K562 (cell line): ENCODE measurements around the gene PTPRG. TPM values are rescaled to one million over a fixed set of nuclear protein-coding genes. Genes with fewer than 3 reads are reported as not detected.

Experiments used
- ATAC-seq: fragments of 200-7000 bp; cut with Tn5 transposase; 3 replicates; pipeline ENCODE4 v1.9.1; 2020; ENCODE audit warnings: moderate library complexity
- BruUV-seq: library from RNA; stranded (reverse); fragments of 400-500 nt; replicated peaks from 2 replicates; lab custom pipeline; 2021; lab: Mats Ljungman, UMichigan
- CTCF ChIA-PET: fragments of 300-600 bp; formaldehyde crosslinking; extraction: SDS; loops from one replicate; lab custom pipeline; 2021; ENCODE audit warnings: low intra/inter-chr PET ratio; lab: Yijun Ruan, JAX
- POLR2A ChIA-PET: fragments of 300-600, 350-650 bp; sonication (Branson Sonifier 250); formaldehyde crosslinking; extraction: SDS; loops from one replicate; lab custom pipeline; 2021; ENCODE audit warnings: antibody characterized with exemption, inconsistent platforms; lab: Yijun Ruan, JAX
- DNase-seq, 4 experiments: peaks; one replicate each; pipeline versions ENCODE4 v3.0.0 to v3.0.0-alpha.2; 2011 to 2018; ENCODE audit warnings: low spot score in 3 of 4, mixed read lengths in 3 of 4; ENCODE audit errors: extremely low read depth in 1 of 4
- FAIRE-seq: peaks from 2 replicates; lab custom pipeline; 2011; peaks lifted over from hg19 to GRCh38; lab: Jason Lieb, UNC
- H2AFZ ChIP-seq: 2 replicates; pipeline ENCODE4 v1.6.0; 2011; ENCODE audit warnings: low read depth, low read length, control low read depth, inconsistent platforms
- H3K27ac ChIP-seq: fragments of 200-600 bp; 3 replicates; pipeline ENCODE4 v1.8.0; 2011; ENCODE audit warnings: low read depth, mild to moderate bottlenecking, control low read depth, inconsistent platforms, low read length, moderate library complexity, mixed read lengths; ENCODE audit errors: extremely low read depth
- H3K27me3 ChIP-seq, 2 experiments: fragments of 300-600 bp in 1 of 2; 2 replicates in 1 of 2; 3 replicates in 1 of 2; pipeline versions ENCODE4 v1.6.0 to v1.8.0; 2011; ENCODE audit warnings: inconsistent platforms in 2 of 2, low read length in 2 of 2, mild to moderate bottlenecking in 1 of 2, mixed read lengths in 1 of 2, moderate library complexity in 1 of 2; ENCODE audit not compliant: control insufficient read depth in 2 of 2, insufficient read depth in 2 of 2
- H3K36me3 ChIP-seq: fragments of 300-600 bp; 3 replicates; pipeline ENCODE4 v1.8.0; 2011; ENCODE audit warnings: mild to moderate bottlenecking, low read length, inconsistent platforms; ENCODE audit not compliant: control insufficient read depth, insufficient read depth
- H3K4me1 ChIP-seq, 2 experiments: fragments of 200-600 bp in 1 of 2; replicated peaks in 1 of 2; 2 replicates in 1 of 2; 3 replicates in 1 of 2; pipeline versions ENCODE4 v1.5.1 to v1.8.0; 2011; ENCODE audit warnings: inconsistent platforms in 2 of 2, low read length in 2 of 2, mild to moderate bottlenecking in 1 of 2, mixed read lengths in 1 of 2, moderate library complexity in 1 of 2; ENCODE audit not compliant: control insufficient read depth in 2 of 2, insufficient read depth in 2 of 2
- H3K4me2 ChIP-seq: 2 replicates; pipeline ENCODE4 v1.6.1; 2011; ENCODE audit warnings: low read length, control low read depth, inconsistent platforms, mixed read lengths; ENCODE audit not compliant: insufficient read depth
- H3K4me3 ChIP-seq: fragments of 200-600 bp; sonication (generic), shearing (Covaris generic); 2 replicates; pipeline ENCODE4 v1.5.1; 2016; ENCODE audit warnings: control low read depth, inconsistent platforms
- H3K79me2 ChIP-seq: fragments of 200-600 bp; 3 replicates; pipeline ENCODE4 v1.8.0; 2011; ENCODE audit warnings: low read length, inconsistent platforms; ENCODE audit not compliant: control insufficient read depth, insufficient read depth
- H3K9ac ChIP-seq, 2 experiments: 2 replicates each; pipeline versions ENCODE4 v1.6.0 to v1.6.1; 2011; ENCODE audit warnings: low read depth in 2 of 2, low read length in 2 of 2, control low read depth in 1 of 2, inconsistent platforms in 1 of 2, mild to moderate bottlenecking in 1 of 2, mixed read lengths in 1 of 2; ENCODE audit not compliant: insufficient read depth in 1 of 2
- H3K9me1 ChIP-seq: one replicate; pipeline ENCODE4 v1.6.0; 2011; ENCODE audit warnings: inconsistent platforms, mild to moderate bottlenecking, low read length, moderate library complexity; ENCODE audit not compliant: control insufficient read depth, insufficient read depth
- H3K9me3 ChIP-seq: replicated peaks from 2 replicates; pipeline ENCODE4 v1.5.1; 2011; ENCODE audit warnings: low read depth, low read length, inconsistent platforms; ENCODE audit not compliant: control insufficient read depth, insufficient read depth
- H4K20me1 ChIP-seq: replicated peaks from 2 replicates; pipeline ENCODE4 v1.6.1; 2011; ENCODE audit warnings: low read length, inconsistent platforms, mixed read lengths; ENCODE audit not compliant: control insufficient read depth, insufficient read depth
- ARID4B ChIP-seq: sonication (generic); formaldehyde crosslinking; IDR thresholded peaks from 2 replicates; pipeline ENCODE4 v1.8.0; 2022; ENCODE audit warnings: mild to moderate bottlenecking, missing genetic modification reagents
- FOXK2 ChIP-seq, 2 experiments: fragments of 450-650 bp; IDR thresholded peaks in 1 of 2; conservative IDR thresholded peaks in 1 of 2; 2 replicates each; pipeline ENCODE4 v1.6.1; 2016; ENCODE audit warnings: low read depth in 2 of 2, mild to moderate bottlenecking in 1 of 2
- HDAC2 ChIP-seq: fragments of 450-650 bp; IDR thresholded peaks from 2 replicates; pipeline ENCODE4 v1.6.1; 2016; ENCODE audit warnings: mild to moderate bottlenecking
- HIVEP1 ChIP-seq: fragments of 250-450 bp; sonication (Bioruptor Pico); IDR thresholded peaks from 2 replicates; pipeline ENCODE4 v1.4.0; 2020; ENCODE audit warnings: mild to moderate bottlenecking
- ZFPM2 ChIP-seq: fragments of 250-450 bp; sonication (Bioruptor Pico); IDR thresholded peaks from 2 replicates; pipeline ENCODE4 v1.5.1; 2022; ENCODE audit warnings: mild to moderate bottlenecking
- WGBS: fragments of 100-300 bp; shearing (Covaris generic); methylation state at CpG from one replicate; pipeline ENCODE4 v1.1.6; 2016; ENCODE audit warnings: low coverage, mixed read lengths; ENCODE audit not compliant: insufficient coverage; ENCODE audit errors: missing lambda C conversion rate; 5-methylcytosine and 5-hydroxymethylcytosine counted together
- in situ Hi-C: fragments of 300-500 bp; cut with MboI; formaldehyde crosslinking; loops from 4 replicates; pipeline ENCODE4 v1.15.0; 2018; ENCODE audit warnings: inconsistent platforms, mixed read lengths
- intact Hi-C: fragments of 100-400 bp; cut with micrococcal nuclease; formaldehyde crosslinking; loops from 2 replicates; pipeline ENCODE4 v1.14.2; 2022
- polyA plus RNA-seq, 8 experiments: library from polyadenylated mRNA; depleted of rRNA in 4 of 8; stranded (reverse) in 5 of 8; unstranded in 3 of 8; fragments of >200 nt; fragmentation: Nextera tagmentation in 2 of 8; fragmentation: Illumina TruSeq in 1 of 8; extraction: Ambion mirVana in 2 of 8; extraction: Trizol in 1 of 8; gene quantifications; 2 replicates each; pipeline versions ENCODE4 v1.2.1 to v1.2.3, GENCODE V29; 2011 to 2014; ENCODE audit warnings: inconsistent platforms in 1 of 8, missing spikeins in 1 of 8
- total RNA-seq, 7 experiments: library from RNA; depleted of rRNA in 6 of 7; stranded (reverse); fragments of >200 nt in 6 of 7; fragmentation: Illumina TruSeq in 2 of 7; extraction: Trizol in 2 of 7; gene quantifications; 2 replicates each; pipeline versions ENCODE4 v1.2.1 to v1.2.3, GENCODE V29; 2011 to 2021; ENCODE audit warnings: low replicate concordance in 1 of 7

PTPRG gene
- total and polyA plus RNA-seq, 9 of the 15 experiments (the other 6 are each of a cell fraction or from before 2014, with no cell fraction given): 0.16 TPM; not detected in 8

GRCh38 chr3:61639991-61640390 is 78.6 kb downstream of the PTPRG start:
- Histone ChIP-seq H3K9me3 (no peaks in the 10 kb centered on the region), H3K9me1 (no peaks in the 10 kb centered on the region), H4K20me1 (no peaks in the 10 kb centered on the region), H3K4me2 (no peak overlapping the region), H3K4me1 (no peaks in the 10 kb centered on the region; a peak in 1 of 5 replicates), H3K27ac (no peak overlapping the region), H3K36me3 (no peaks in the 10 kb centered on the region), H3K79me2 (no peaks in the 10 kb centered on the region), H3K27me3 (no peaks in the 10 kb centered on the region), H2AFZ (no peak overlapping the region), H3K4me3 (no peak overlapping the region), H3K9ac (no peak overlapping the region)
- TF ChIP-seq ZFPM2 (no peak), HIVEP1 (CRISPR knock-in tag) (no peak), ARID4B (no peak), HDAC2 (no peak), FOXK2 (conservative IDR thresholded peaks at IDR 0.05 in 1 of 2, IDR thresholded peaks at IDR 0.05 in 1 of 2; ENCODE audit: low read depth in 2 of 2) (no peak)
- no TSS peak for BruUV-seq
- FAIRE-seq (no peak), ATAC-seq (no peak), DNase-seq (no peak)
- POLR2A ChIA-PET: interaction anchor here (0.7 kb wide), 1 partner anchor 1019 kb away, joined by 3 read pairs; no protein-coding TSS in a partner anchor
- in situ Hi-C loops (no loop called here), intact Hi-C loops (no loop called here)
- CTCF ChIA-PET: no interaction called here
- WGBS: 0% methylated on average over 2 of the region's 2 CpGs
